OCI-LY7 (cell line): ENCODE data around the gene EEF1A1. TPM values are rescaled to one million over a fixed set of nuclear protein-coding genes. Genes with fewer than 3 reads are reported as not detected.

Source experiments
- BruUV-seq: library from RNA; stranded (reverse); fragments of 400-500 nt; replicated peaks from 2 replicates; lab custom pipeline; 2021; lab: Mats Ljungman, UMichigan
- CTCF ChIA-PET: fragments of 300-600 bp; sonication (Branson Sonifier 250); formaldehyde crosslinking; loops from one replicate; lab custom pipeline; 2022; ENCODE audit warnings: antibody characterized with exemption; ENCODE audit not compliant: unreplicated experiment; lab: Charles Lee
- POLR2A ChIA-PET: fragments of 300-600 bp; sonication (Branson Sonifier 250); formaldehyde crosslinking; loops from one replicate; lab custom pipeline; 2022; ENCODE audit warnings: antibody characterized with exemption; lab: Charles Lee
- DNase-seq: peaks from one replicate; pipeline ENCODE4 v3.0.0-alpha.2; 2015; ENCODE audit warnings: low spot score
- H2AFZ ChIP-seq: fragments of 200-600 bp; sonication (generic), shearing (Covaris generic); 2 replicates; pipeline ENCODE4 v1.6.1; 2014; ENCODE audit warnings: mild to moderate bottlenecking, antibody characterized with exemption, low read length, moderate library complexity
- H3K27ac ChIP-seq: fragments of 200-600 bp; sonication (generic); 2 replicates; pipeline ENCODE4 v1.5.1; 2014; ENCODE audit warnings: mixed run types, low read depth, mild to moderate bottlenecking, moderate library complexity, low read length, inconsistent platforms; ENCODE audit not compliant: poor library complexity, severe bottlenecking
- H3K36me3 ChIP-seq: fragments of 200-600 bp; sonication (generic); 2 replicates; pipeline ENCODE4 v1.6.1; 2014; ENCODE audit warnings: mild to moderate bottlenecking, antibody characterized with exemption, low read length, moderate library complexity, mixed read lengths; ENCODE audit not compliant: insufficient read depth
- H3K4me1 ChIP-seq: fragments of 200-600 bp; sonication (generic); 2 replicates; pipeline ENCODE4 v1.5.1; 2014; ENCODE audit warnings: mild to moderate bottlenecking, low read length; ENCODE audit not compliant: insufficient read depth, poor library complexity, severe bottlenecking
- H3K4me2 ChIP-seq: fragments of 200-600 bp; sonication (generic); 2 replicates; pipeline ENCODE4 v1.6.1; 2014; ENCODE audit warnings: mild to moderate bottlenecking, low read length
- H3K4me3 ChIP-seq: fragments of 200-600 bp; sonication (generic); 2 replicates; pipeline ENCODE4 v1.5.1; 2014; ENCODE audit warnings: mild to moderate bottlenecking, low read depth, low read length; ENCODE audit not compliant: poor library complexity, severe bottlenecking
- H3K79me2 ChIP-seq: fragments of 200-600 bp; sonication (generic); 2 replicates; pipeline ENCODE4 v1.6.1; 2016; ENCODE audit warnings: low read depth, mild to moderate bottlenecking, low read length, moderate library complexity, mixed read lengths; ENCODE audit not compliant: insufficient read depth
- H3K9me2 ChIP-seq: fragments of 200-600 bp; sonication (generic); 2 replicates; pipeline ENCODE4 v1.6.1; 2016; ENCODE audit warnings: mild to moderate bottlenecking, low read length, mixed read lengths; ENCODE audit not compliant: insufficient read depth
- H3K9me3 ChIP-seq: fragments of 200-600 bp; sonication (generic); 2 replicates; pipeline ENCODE4 v1.6.1; 2014; ENCODE audit warnings: mild to moderate bottlenecking, mixed run types, low read length, mixed read lengths
- H4K20me1 ChIP-seq: fragments of 200-600 bp; sonication (generic); 2 replicates; pipeline ENCODE4 v1.6.1; 2014; ENCODE audit warnings: mild to moderate bottlenecking, antibody characterized with exemption, low read length, moderate library complexity, mixed read lengths; ENCODE audit not compliant: insufficient read depth
- CTCF ChIP-seq: fragments of 200-600 bp; sonication (generic); conservative IDR thresholded peaks from 2 replicates; pipeline ENCODE4 v1.5.1; 2014; ENCODE audit warnings: mild to moderate bottlenecking, antibody characterized with exemption, low read length, moderate library complexity, mixed read lengths
- EZH2phosphoT487 ChIP-seq: fragments of 200-600 bp; sonication (generic); IDR thresholded peaks from 2 replicates; pipeline ENCODE4 v1.6.1; 2018; ENCODE audit warnings: low read depth, borderline replicate concordance, mild to moderate bottlenecking, mixed run types, antibody characterized with exemption, low read length, moderate library complexity, mixed read lengths
- intact Hi-C: fragments of 100-400 bp; cut with micrococcal nuclease; formaldehyde crosslinking; loops from one replicate; pipeline ENCODE4 v1.10.0; 2022; ENCODE audit not compliant: unreplicated experiment
- total RNA-seq, 2 experiments: library from RNA; depleted of rRNA in 1 of 2; stranded (reverse); fragments of >200 nt in 1 of 2; shearing (Covaris generic) in 1 of 2; gene quantifications; 2 replicates each; pipeline ENCODE4 v1.2.3, GENCODE V29; 2014 to 2022

Gene EEF1A1
- total RNA-seq, 2 experiments from 2014 or later = 8,152 to 8,197 TPM

- peak overlapping the region; percentile 64 for H3K27ac ChIP-seq
- H3K36me3 ChIP-seq = peaks cover 76% of the 10 kb centered on the region
- intact Hi-C loops = no loop called here
- peaks cover 35% of the 10 kb centered on the region for H3K4me1 ChIP-seq
- no peak overlapping the region for H2AFZ ChIP-seq
- CTCF ChIA-PET = no interaction called here
- peak; percentile 14 for DNase-seq
- H4K20me1 ChIP-seq = peaks cover 27% of the 10 kb centered on the region
- H3K9me2 ChIP-seq = no peaks in the 10 kb centered on the region
- H3K79me2 ChIP-seq = peaks cover 35% of the 10 kb centered on the region; the same call in 1 of the 2 replicates
- peak overlapping the region; percentile 77 for H3K4me2 ChIP-seq
- TF ChIP-seq CTCF = no peak
- TF ChIP-seq EZH2phosphoT487 = no peak
- no peaks in the 10 kb centered on the region for H3K9me3 ChIP-seq
- no TSS peak for BruUV-seq
- H3K4me3 ChIP-seq = peak overlapping the region; percentile 58
- POLR2A ChIA-PET = interaction anchor here (0.5 to 1.8 kb wide), 7 partner anchors 8 to 133 kb away, joined by 3 to 5 read pairs (median 3); no protein-coding TSS in a partner anchor
Measured at GRCh38 chr6:73516514-73517489, 4.0 kb downstream of the EEF1A1 start.

GRCh38 chr6:73515204-73515655 is 5.6 kb downstream of the EEF1A1 start:
- ChIA-PET CTCF (no interaction called here), POLR2A (interaction anchor here (0.6 to 1.6 kb wide), 3 partner anchors 14 to 147 kb away, joined by 4 to 5 read pairs (median 5); no protein-coding TSS in a partner anchor)
- Histone ChIP-seq H3K9me2 (no peaks in the 10 kb centered on the region), H4K20me1 (peaks cover 27% of the 10 kb centered on the region), H3K27ac (peak overlapping the region; percentile 64), H3K9me3 (no peaks in the 10 kb centered on the region), H3K4me1 (peaks cover 35% of the 10 kb centered on the region), H3K4me3 (peak overlapping the region; percentile 58), H3K79me2 (peaks cover 26% of the 10 kb centered on the region; the same call in 1 of the 2 replicates), H3K4me2 (peak overlapping the region; percentile 77), H2AFZ (no peak overlapping the region), H3K36me3 (peaks cover 74% of the 10 kb centered on the region)
- BruUV-seq = no TSS peak
- intact Hi-C loops = loop anchor here (2.0 kb wide), 1 partner anchor 96 kb away; no protein-coding TSS in a partner anchor
- TF ChIP-seq CTCF (no peak), EZH2phosphoT487 (no peak)
- peak; percentile 33 for DNase-seq
